ENCODE data around the gene TGFBR1. TPM values are rescaled to one million over a fixed set of nuclear protein-coding genes. Genes with fewer than 3 reads are reported as not detected.

The TGFBR1 gene
- total RNA-seq = 17.7 and 18.6 TPM in 2 replicates
- polyA plus RNA-seq = 5.6 and 5.8 TPM in 2 replicates
- 4.5 and 4.8 TPM in 2 replicates for polyA plus RNA-seq (2011; cell fraction: cytosol; rRNA removed)
- 7.4 and 8.0 TPM in 2 replicates for polyA plus RNA-seq (2011; cell fraction: nucleus; rRNA removed)
- 11.4 and 14.2 TPM in 2 replicates for polyA plus RNA-seq (2012)
- 57.5 and 90.0 TPM in 2 replicates for polyA minus RNA-seq
- 62.7 TPM for polyA minus RNA-seq (2011; cell fraction: cytosol; rRNA and poly(A)+ RNA removed)
- polyA minus RNA-seq (2011; cell fraction: nucleus; rRNA and poly(A)+ RNA removed) = 21.1 and 25.6 TPM in 2 replicates
- Bru-seq, nascent RNA = percentile 77 among the genes with signal in this experiment
- BruChase-seq, experiment 1, labeled RNA remaining after a 6-hour chase = percentile 77 among the genes with signal in this experiment
- BruChase-seq, experiment 2, labeled RNA remaining after a 2-hour chase = percentile 85 among the genes with signal in this experiment
- long read RNA-seq, full-length matches to known transcripts = 16 of 24 reads
- long read RNA-seq, partial matches to known transcripts = 0 of 24 reads
- long read RNA-seq, other reads (novel, unspliced or antisense) = 8 of 24 reads

- POLR2A ChIA-PET = no interaction called here
- H3K79me2 ChIP-seq (ENCODE audit: control insufficient read depth, insufficient read depth, low read length) = peaks cover 5% of the 10 kb centered on the region
- H3K4me3 ChIP-seq (replicated peaks in 1 of 3; ENCODE audit: insufficient read depth in 1 of 3, low read depth in 1 of 3, low read length in 3 of 3) = peak within 1 kb of the TSS; percentile 42 to 84 (median 57)
- CTCF ChIA-PET = interaction anchor here (0.7 to 3.1 kb wide), 14 partner anchors 10 to 255 kb away, joined by 3 to 11 read pairs (median 3); no protein-coding TSS in a partner anchor
- peak within 1 kb of the TSS; percentile 38 for H3K27ac ChIP-seq (ENCODE audit: insufficient read depth, low read depth, low read length)
- TF ChIP-seq, protein P1, sequence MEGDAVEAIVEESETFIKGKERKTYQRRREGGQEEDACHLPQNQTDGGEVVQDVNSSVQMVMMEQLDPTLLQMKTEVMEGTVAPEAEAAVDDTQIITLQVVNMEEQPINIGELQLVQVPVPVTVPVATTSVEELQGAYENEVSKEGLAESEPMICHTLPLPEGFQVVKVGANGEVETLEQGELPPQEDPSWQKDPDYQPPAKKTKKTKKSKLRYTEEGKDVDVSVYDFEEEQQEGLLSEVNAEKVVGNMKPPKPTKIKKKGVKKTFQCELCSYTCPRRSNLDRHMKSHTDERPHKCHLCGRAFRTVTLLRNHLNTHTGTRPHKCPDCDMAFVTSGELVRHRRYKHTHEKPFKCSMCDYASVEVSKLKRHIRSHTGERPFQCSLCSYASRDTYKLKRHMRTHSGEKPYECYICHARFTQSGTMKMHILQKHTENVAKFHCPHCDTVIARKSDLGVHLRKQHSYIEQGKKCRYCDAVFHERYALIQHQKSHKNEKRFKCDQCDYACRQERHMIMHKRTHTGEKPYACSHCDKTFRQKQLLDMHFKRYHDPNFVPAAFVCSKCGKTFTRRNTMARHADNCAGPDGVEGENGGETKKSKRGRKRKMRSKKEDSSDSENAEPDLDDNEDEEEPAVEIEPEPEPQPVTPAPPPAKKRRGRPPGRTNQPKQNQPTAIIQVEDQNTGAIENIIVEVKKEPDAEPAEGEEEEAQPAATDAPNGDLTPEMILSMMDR (IDR thresholded peaks at IDR 0.05; ENCODE audit: extremely low read depth in 1 of 2, insufficient read depth in 1 of 2, low read depth in 1 of 2, low read length in 2 of 2) = no peak
- TF ChIP-seq POLR2AphosphoS5 (IDR thresholded peaks at IDR 0.05; ENCODE audit: insufficient read depth, low read depth, low read length) = peak; percentile 51
- H2AFZ ChIP-seq (ENCODE audit: low read depth, low read length) = peak within 1 kb of the TSS; percentile 92
- peak within 1 kb of the TSS; percentile 74 for H3K9ac ChIP-seq (replicated peaks; ENCODE audit: extremely low read depth, insufficient read depth, low read length)
- FAIRE-seq (peak; percentile 81), DNase-seq (ENCODE audit: low read depth, low spot score) (peak; percentile 92)
- H3K9me1 ChIP-seq (replicated peaks; ENCODE audit: control insufficient read depth, extremely low read depth, insufficient read depth, low read length) = no peaks in the 10 kb centered on the region
- no peaks in the 10 kb centered on the region for H3K9me3 ChIP-seq (replicated peaks; ENCODE audit: control insufficient read depth, insufficient read depth, low read length)
- BruUV-seq (replicated peaks) = no TSS peak
- peaks cover 13% of the 10 kb centered on the region for H3K4me1 ChIP-seq (ENCODE audit: control insufficient read depth, extremely low read depth, insufficient read depth, low read length)
- dilution Hi-C loops (cut with MboI; ENCODE audit: extremely low pct_ligation_motif_present, low sequenced_read_pairs) (no loop called here), intact Hi-C loops (cut with micrococcal nuclease) (loop anchor here (2.0 kb wide), 3 partner anchors 20 to 716 kb away; partner anchors contain the start of gene NR4A3)
- peak within 1 kb of the TSS; percentile 84 for H3K4me2 ChIP-seq (ENCODE audit: insufficient read depth, low read length)
- no peaks in the 10 kb centered on the region for H3K36me3 ChIP-seq (ENCODE audit: control insufficient read depth in 2 of 2, extremely low read depth in 1 of 2, insufficient read depth in 2 of 2, low read length in 2 of 2)
- no peaks in the 10 kb centered on the region for H3K27me3 ChIP-seq (ENCODE audit: control insufficient read depth in 2 of 2, insufficient read depth in 2 of 2, low read length in 2 of 2)
- H4K20me1 ChIP-seq (replicated peaks; ENCODE audit: control insufficient read depth, extremely low read depth, insufficient read depth, low read length) = no peaks in the 10 kb centered on the region
These were observed at the start of gene TGFBR1 for GRCh38 chr9:99104459-99105151. TGFBR1 (plus strand) TSS chr9:99105113; CDS start chr9:99105206, 93 bp downstream.
